Vagina (tissue), 2 donors: ENCODE data around the gene ZNF672. TPM values are rescaled to one million over a fixed set of nuclear protein-coding genes. Genes with fewer than 3 reads are reported as not detected.
"Not testable (repeated sequence)": the region's sequence is repeated elsewhere in the genome, so short reads cannot be mapped to it uniquely, and the experiment has no call there.

Source experiments
- DNase-seq, 2 donors: peaks; one replicate each; pipeline ENCODE4 v3.0.0-alpha.2; 2017; ENCODE audit errors: extremely low spot score in 2 of 2
- H3K27ac ChIP-seq: fragments of 200-600 bp; sonication (generic); one replicate; pipeline ENCODE4 v1.5.1; 2019
- H3K27me3 ChIP-seq: fragments of 200-600 bp; sonication (generic); one replicate; pipeline ENCODE4 v1.5.1; 2019
- H3K36me3 ChIP-seq, 2 donors: fragments of 200-600 bp; sonication (generic); one replicate each; pipeline ENCODE4 v1.5.1; 2017 to 2019
- H3K4me1 ChIP-seq: fragments of 200-600 bp; sonication (generic); one replicate; pipeline ENCODE4 v1.5.1; 2019
- H3K4me3 ChIP-seq, 2 donors: fragments of 200-600 bp; sonication (generic); 1 replicate in 1 of 2; 2 replicates in 1 of 2; pipeline ENCODE4 v1.5.1; 2016 to 2019
- H3K9me3 ChIP-seq: fragments of 200-600 bp; sonication (generic); one replicate; pipeline ENCODE4 v1.5.1; 2019
- CTCF ChIP-seq, 3 experiments: fragments of 450-650 bp in 2 of 3; fragments of 200-600 bp in 1 of 3; sonication (generic) in 1 of 3; IDR thresholded peaks; one replicate each; pipeline ENCODE4 v1.5.1; 2017 to 2019; ENCODE audit warnings: antibody characterized with exemption in 3 of 3, mild to moderate bottlenecking in 2 of 3, moderate library complexity in 2 of 3
- POLR2A ChIP-seq, 2 donors: fragments of 450-650 bp; IDR thresholded peaks; one replicate each; pipeline ENCODE4 v1.6.1; 2017; ENCODE audit warnings: antibody characterized with exemption in 2 of 2, mild to moderate bottlenecking in 2 of 2, moderate library complexity in 2 of 2
- POLR2AphosphoS5 ChIP-seq, 2 donors: sonication (generic); formaldehyde crosslinking; IDR thresholded peaks; one replicate each; pipeline ENCODE4 v1.9.0; 2017; ENCODE audit warnings: antibody characterized with exemption in 2 of 2, mild to moderate bottlenecking in 2 of 2, low read depth in 1 of 2; ENCODE audit not compliant: insufficient read depth in 1 of 2
- intact Hi-C: fragments of 100-400 bp; cut with DNase I; formaldehyde crosslinking; loops from one replicate; pipeline ENCODE4 v1.15.1; 2023
- total RNA-seq: library from RNA; depleted of rRNA; stranded (reverse); fragments of >200 nt; gene quantifications from one replicate; pipeline ENCODE4 v1.2.3, GENCODE V29; 2016

ZNF672 gene
- total RNA-seq, 1 donor from 2014 or later: 44.9 TPM

GRCh38 chr1:248792342-248792741, 45.7 kb upstream of the ZNF672 start:
- no peak for DNase-seq
- H3K9me3 ChIP-seq: no peaks in the 10 kb centered on the region
- no peak for TF ChIP-seq CTCF (IDR thresholded peaks at IDR 0.05)
- no peak for TF ChIP-seq POLR2AphosphoS5 (IDR thresholded peaks at IDR 0.05; ENCODE audit: insufficient read depth in 1 of 2, low read depth in 1 of 2)
- no peak for TF ChIP-seq POLR2A (IDR thresholded peaks at IDR 0.05)
- intact Hi-C loops: no loop called here
- H3K36me3 ChIP-seq: no peaks in the 10 kb centered on the region
- no peaks in the 10 kb centered on the region for H3K4me1 ChIP-seq
- no peak overlapping the region for H3K27ac ChIP-seq
- H3K27me3 ChIP-seq: no peaks in the 10 kb centered on the region
- H3K4me3 ChIP-seq: no peak overlapping the region

DNA sequence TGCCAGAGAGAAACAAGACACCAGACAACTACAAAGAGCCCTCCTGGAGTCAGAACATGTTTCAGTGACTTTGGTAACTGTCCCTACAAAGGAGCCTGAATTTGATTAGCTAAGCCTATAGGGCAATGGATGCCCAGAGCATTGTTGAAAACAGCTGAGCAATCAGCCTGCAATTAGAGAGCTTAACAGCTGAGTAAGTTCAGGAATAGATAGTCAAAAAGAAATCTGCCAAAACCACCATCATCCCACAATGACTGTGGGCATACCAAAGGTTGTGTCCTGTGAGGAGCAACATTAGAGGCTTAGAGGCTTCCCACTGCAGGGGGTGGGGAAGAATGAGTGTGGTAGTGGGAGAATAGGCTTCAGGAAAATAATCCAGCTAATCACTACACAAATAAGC, 44.4 kb upstream of the ZNF672 start:
- no peaks in the 10 kb centered on the region for H3K36me3 ChIP-seq
- intact Hi-C loops: no loop called here
- H3K4me3 ChIP-seq: no peak overlapping the region
- no peaks in the 10 kb centered on the region for H3K4me1 ChIP-seq
- H3K9me3 ChIP-seq: no peaks in the 10 kb centered on the region
- H3K27ac ChIP-seq: no peak overlapping the region
- no peak for TF ChIP-seq POLR2AphosphoS5 (IDR thresholded peaks at IDR 0.05; ENCODE audit: insufficient read depth in 1 of 2, low read depth in 1 of 2)
- no peak for TF ChIP-seq POLR2A (IDR thresholded peaks at IDR 0.05)
- no peak for TF ChIP-seq CTCF (IDR thresholded peaks at IDR 0.05)
- DNase-seq: no peak
- H3K27me3 ChIP-seq: no peaks in the 10 kb centered on the region

- peak in 1 of 2 donors; percentile 7 for DNase-seq
- H3K27ac ChIP-seq, H3K9me3 ChIP-seq, H3K4me1 ChIP-seq, H3K36me3 ChIP-seq, intact Hi-C loops, H3K27me3 ChIP-seq, H3K4me3 ChIP-seq: not testable (repeated sequence)
These were observed 43.4 kb upstream of the ZNF672 start for GRCh38 chr1:248794663-248795062.

GRCh38 chr1:248798791-248799190, 39.2 kb upstream of the ZNF672 start:
- Histone ChIP-seq H3K9me3 (no peaks in the 10 kb centered on the region), H3K27me3 (no peaks in the 10 kb centered on the region), H3K36me3 (no peaks in the 10 kb centered on the region), H3K4me1 (no peaks in the 10 kb centered on the region), H3K27ac (no peak overlapping the region), H3K4me3 (no peak overlapping the region)
- DNase-seq: no peak
- intact Hi-C loops: no loop called here
- TF ChIP-seq CTCF (IDR thresholded peaks at IDR 0.05) (no peak), POLR2AphosphoS5 (IDR thresholded peaks at IDR 0.05; ENCODE audit: insufficient read depth in 1 of 2, low read depth in 1 of 2) (no peak), POLR2A (IDR thresholded peaks at IDR 0.05) (no peak)

- DNase-seq: no peak
- TF ChIP-seq POLR2A (IDR thresholded peaks at IDR 0.05): no peak
- TF ChIP-seq POLR2AphosphoS5 (IDR thresholded peaks at IDR 0.05; ENCODE audit: insufficient read depth in 1 of 2, low read depth in 1 of 2): no peak
- TF ChIP-seq CTCF (IDR thresholded peaks at IDR 0.05): no peak
- Histone ChIP-seq H3K27ac (no peak overlapping the region), H3K4me1 (no peaks in the 10 kb centered on the region), H3K9me3 (no peaks in the 10 kb centered on the region), H3K36me3 (no peaks in the 10 kb centered on the region), H3K4me3 (no peak overlapping the region), H3K27me3 (no peaks in the 10 kb centered on the region)
- intact Hi-C loops: no loop called here
These were observed 37.6 kb upstream of the ZNF672 start for GRCh38 chr1:248800459-248800858.

- Histone ChIP-seq H3K27me3 (no peaks in the 10 kb centered on the region), H3K9me3 (no peaks in the 10 kb centered on the region), H3K36me3 (no peaks in the 10 kb centered on the region), H3K4me1 (no peaks in the 10 kb centered on the region), H3K4me3 (no peak overlapping the region), H3K27ac (no peak overlapping the region)
- intact Hi-C loops: no loop called here
- TF ChIP-seq POLR2AphosphoS5 (IDR thresholded peaks at IDR 0.05; ENCODE audit: insufficient read depth in 1 of 2, low read depth in 1 of 2) (no peak), POLR2A (IDR thresholded peaks at IDR 0.05) (no peak), CTCF (IDR thresholded peaks at IDR 0.05) (no peak)
- peak in 1 of 2 donors; percentile 54 for DNase-seq
These were observed 35.6 kb upstream of the ZNF672 start for GRCh38 chr1:248802454-248802853.

DNA sequence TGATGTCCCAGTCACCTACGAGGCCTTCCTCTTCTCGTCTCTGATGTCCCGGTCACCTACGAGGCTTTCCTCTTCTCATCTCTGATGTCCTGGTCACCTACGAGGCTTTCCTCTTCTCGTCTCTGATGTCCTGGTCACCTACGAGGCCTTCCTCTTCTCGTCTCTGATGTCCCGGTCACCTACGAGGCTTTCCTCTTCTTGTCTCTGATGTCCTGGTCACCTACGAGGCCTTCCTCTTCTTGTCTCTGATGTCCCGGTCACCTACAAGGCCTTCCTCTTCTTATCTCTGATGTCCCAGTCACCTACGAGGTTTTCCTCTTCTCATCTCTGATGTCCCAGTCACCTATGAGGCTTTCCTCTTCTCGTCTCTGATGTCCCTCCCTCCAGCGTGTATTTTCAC, 34.5 kb upstream of the ZNF672 start:
- H3K4me1 ChIP-seq, H3K27me3 ChIP-seq, H3K36me3 ChIP-seq, H3K27ac ChIP-seq, intact Hi-C loops, H3K4me3 ChIP-seq, H3K9me3 ChIP-seq: not testable (repeated sequence)
- DNase-seq: peak in 1 of 2 donors; percentile 54
